NB4 (cell line): ENCODE results near the gene SRSF9.

ENCODE experiments used
- CTCF ChIP-seq: IDR thresholded peaks from one replicate; pipeline ENCODE4 v1.5.1; 2012; ENCODE audit warnings: low read depth, low read length
- POLR2A ChIP-seq: IDR thresholded peaks from 2 replicates; pipeline ENCODE4 v1.6.1; 2011; ENCODE audit warnings: mild to moderate bottlenecking; ENCODE audit not compliant: insufficient read length; ENCODE audit errors: extremely low read depth

GRCh38 chr12:120463712-120464111 lies 5.8 kb downstream of the SRSF9 start:
- TF ChIP-seq CTCF: no peak
- no peak for TF ChIP-seq POLR2A
